A204.1 (cell line): ENCODE results near the gene GLIS2.

Experiments
- FAIRE-seq: peaks from 2 replicates; lab custom pipeline; 2012; peaks lifted over from hg19 to GRCh38; lab: Jason Lieb, UNC

The GLIS2 gene

GRCh38 chr16:4383591-4384444 lies 68.0 kb downstream of the GLIS2 start:
- no peak for FAIRE-seq

- FAIRE-seq: no peak
Measured at GRCh38 chr16:4384509-4384942, 68.7 kb downstream of the GLIS2 start.

GRCh38 chr16:4385066-4385788 lies 69.4 kb downstream of the GLIS2 start:
- no peak for FAIRE-seq

- no peak for FAIRE-seq
Measured at GRCh38 chr16:4385789-4386450, 70.1 kb downstream of the GLIS2 start.

- no peak for FAIRE-seq
Measured at GRCh38 chr16:4386451-4386805, 70.6 kb downstream of the GLIS2 start.

- no peak for FAIRE-seq
Measured at GRCh38 chr16:4386951-4387565, 71.2 kb downstream of the GLIS2 start.

GRCh38 chr16:4387781-4388180 lies 71.9 kb downstream of the GLIS2 start:
- FAIRE-seq: no peak

GRCh38 chr16:4388271-4389021 lies 72.6 kb downstream of the GLIS2 start:
- no peak for FAIRE-seq
